Peyer's patch (tissue), 4 donors: ENCODE measurements around the gene COX6B2. TPM values are rescaled to one million over a fixed set of nuclear protein-coding genes. Genes with fewer than 3 reads are reported as not detected.

Source experiments
- DNase-seq, 3 donors: peaks; one replicate each; pipeline ENCODE4 v3.0.0-alpha.2; 2017 to 2019
- H3K27ac ChIP-seq, 4 donors: fragments of 200-600 bp; sonication (generic); one replicate each; pipeline ENCODE4 v1.5.1; 2016 to 2019
- H3K27me3 ChIP-seq, 2 donors: fragments of 200-600 bp; sonication (generic); one replicate each; pipeline ENCODE4 v1.5.1; 2019
- H3K36me3 ChIP-seq, 3 donors: fragments of 200-600 bp; sonication (generic); one replicate each; pipeline ENCODE4 v1.5.1; 2016 to 2019
- H3K4me1 ChIP-seq, 4 donors: fragments of 200-600 bp; sonication (generic); one replicate each; pipeline ENCODE4 v1.5.1; 2016 to 2019
- H3K4me3 ChIP-seq, 4 donors: fragments of 200-600 bp; sonication (generic); 1 replicate in 3 of 4; 2 replicates in 1 of 4; pipeline ENCODE4 v1.5.1; 2016 to 2019; ENCODE audit warnings: mild to moderate bottlenecking in 1 of 4
- H3K9me3 ChIP-seq, 4 donors: fragments of 200-600 bp; sonication (generic); one replicate each; pipeline ENCODE4 v1.5.1; 2016 to 2019; ENCODE audit warnings: mild to moderate bottlenecking in 1 of 4
- CTCF ChIP-seq, 6 experiments: fragments of 450-650 bp in 4 of 6; fragments of 200-600 bp in 2 of 6; sonication (generic) in 1 of 6; IDR thresholded peaks; one replicate each; pipeline ENCODE4 v1.5.1; 2017 to 2019; ENCODE audit warnings: antibody characterized with exemption in 6 of 6, mild to moderate bottlenecking in 3 of 6, moderate library complexity in 1 of 6
- POLR2A ChIP-seq, 2 donors: fragments of 450-650 bp; IDR thresholded peaks; one replicate each; pipeline ENCODE4 v1.5.1; 2017; ENCODE audit warnings: antibody characterized with exemption in 2 of 2, mild to moderate bottlenecking in 2 of 2, moderate library complexity in 2 of 2
- total RNA-seq, 4 donors: library from RNA; depleted of rRNA; stranded (reverse); fragments of >200 nt; gene quantifications; one replicate each; pipeline ENCODE4 v1.1.0, GENCODE V29; 2016

COX6B2 gene
- total RNA-seq, 4 donors from 2014 or later, result not detected

DNA sequence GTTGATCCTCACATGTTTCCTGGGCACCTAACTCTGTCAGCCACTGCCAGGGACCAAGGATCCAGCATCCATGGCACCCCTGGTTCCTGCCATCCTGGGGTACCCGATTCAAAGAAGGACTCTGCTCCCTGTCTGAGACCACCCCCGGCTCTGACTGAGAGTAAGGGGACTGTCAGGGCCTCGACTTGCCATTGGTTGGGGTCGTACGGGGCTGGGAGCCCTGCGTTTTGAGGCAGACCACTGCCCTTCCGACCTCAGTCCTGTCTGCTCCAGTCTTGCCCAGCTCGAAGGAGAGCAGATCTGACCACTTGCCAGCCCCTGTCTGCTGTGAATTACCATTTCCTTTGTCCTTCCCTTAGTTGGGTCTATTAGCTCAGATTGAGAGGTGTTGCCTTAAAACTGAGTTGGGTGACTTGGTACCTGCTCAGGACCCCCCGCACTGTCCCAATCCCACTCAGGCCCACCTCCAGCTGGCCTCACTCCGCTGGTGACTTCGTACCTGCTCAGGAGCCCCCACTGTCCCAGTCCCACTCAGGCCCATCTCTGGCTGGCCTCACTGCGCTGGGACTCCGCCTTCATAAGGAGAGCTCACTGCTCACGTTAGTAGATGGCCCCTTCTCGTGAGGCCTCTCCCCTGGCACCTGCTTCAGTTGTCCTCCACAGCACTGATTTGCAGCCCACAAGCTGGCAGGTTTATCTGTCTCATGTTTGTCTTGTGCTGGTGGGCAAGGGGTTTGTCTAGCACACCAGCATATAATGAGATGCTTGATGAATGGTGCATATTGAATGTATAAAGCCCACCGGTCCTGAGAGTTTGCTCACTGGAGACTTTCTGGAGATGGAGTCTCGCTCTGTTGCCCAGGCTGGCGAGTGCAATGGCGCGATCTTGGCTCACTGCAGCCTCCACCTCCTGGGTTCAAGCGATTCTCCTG is 35.1 kb upstream of the COX6B2 start:
- Histone ChIP-seq H3K9me3 (no peaks in the 10 kb centered on the region), H3K27ac (no peak overlapping the region), H3K27me3 (no peaks in the 10 kb centered on the region), H3K36me3 (peaks cover 0 to 40% (median 0%) of the 10 kb centered on the region in 3 donors), H3K4me1 (peaks cover 8 to 37% (median 26%) of the 10 kb centered on the region in 4 donors), H3K4me3 (no peak overlapping the region)
- no peak for DNase-seq
- no peak for TF ChIP-seq CTCF (IDR thresholded peaks at IDR 0.05)
- TF ChIP-seq POLR2A (IDR thresholded peaks at IDR 0.05), result no peak

DNA sequence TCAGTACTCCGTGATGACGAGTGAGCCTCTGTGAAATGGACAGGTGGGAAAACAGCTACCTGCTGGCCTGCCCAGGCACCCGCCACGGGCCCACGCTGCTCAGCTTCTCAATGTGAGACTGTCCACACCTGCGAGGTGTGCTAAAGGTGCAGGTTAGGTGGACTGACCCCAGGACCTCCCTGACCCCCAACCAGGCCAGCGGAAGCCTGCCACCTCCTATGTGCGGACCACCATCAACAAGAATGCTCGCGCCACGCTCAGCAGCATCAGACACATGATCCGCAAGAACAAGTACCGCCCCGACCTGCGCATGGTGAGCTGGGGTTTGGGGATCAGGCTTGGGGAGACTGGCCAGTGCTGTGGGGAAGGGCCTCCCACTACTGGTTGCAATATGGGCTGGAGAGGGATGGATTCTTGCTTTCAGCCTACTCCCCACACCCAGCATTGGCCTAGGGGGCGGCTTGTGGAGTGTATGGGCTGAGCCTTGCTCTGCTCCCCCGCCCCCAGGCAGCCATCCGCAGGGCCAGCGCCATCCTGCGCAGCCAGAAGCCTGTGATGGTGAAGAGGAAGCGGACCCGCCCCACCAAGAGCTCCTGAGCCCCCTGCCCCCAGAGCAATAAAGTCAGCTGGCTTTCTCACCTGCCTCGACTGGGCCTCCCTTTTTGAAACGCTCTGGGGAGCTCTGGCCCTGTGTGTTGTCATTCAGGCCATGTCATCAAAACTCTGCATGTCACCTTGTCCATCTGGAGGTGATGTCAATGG is 33.4 kb upstream of the COX6B2 start:
- Histone ChIP-seq H3K36me3 (peaks cover 0 to 40% (median 0%) of the 10 kb centered on the region in 3 donors), H3K4me3 (peak overlapping the region in 3 of 4 donors; percentile 66 to 84 (median 78)), H3K27ac (peak overlapping the region in 1 of 4 donors; percentile 1), H3K4me1 (peaks cover 8 to 48% (median 29%) of the 10 kb centered on the region in 4 donors), H3K9me3 (no peaks in the 10 kb centered on the region), H3K27me3 (no peaks in the 10 kb centered on the region)
- TF ChIP-seq CTCF (IDR thresholded peaks at IDR 0.05), result no peak
- TF ChIP-seq POLR2A (IDR thresholded peaks at IDR 0.05), result no peak
- DNase-seq, result no peak

DNA sequence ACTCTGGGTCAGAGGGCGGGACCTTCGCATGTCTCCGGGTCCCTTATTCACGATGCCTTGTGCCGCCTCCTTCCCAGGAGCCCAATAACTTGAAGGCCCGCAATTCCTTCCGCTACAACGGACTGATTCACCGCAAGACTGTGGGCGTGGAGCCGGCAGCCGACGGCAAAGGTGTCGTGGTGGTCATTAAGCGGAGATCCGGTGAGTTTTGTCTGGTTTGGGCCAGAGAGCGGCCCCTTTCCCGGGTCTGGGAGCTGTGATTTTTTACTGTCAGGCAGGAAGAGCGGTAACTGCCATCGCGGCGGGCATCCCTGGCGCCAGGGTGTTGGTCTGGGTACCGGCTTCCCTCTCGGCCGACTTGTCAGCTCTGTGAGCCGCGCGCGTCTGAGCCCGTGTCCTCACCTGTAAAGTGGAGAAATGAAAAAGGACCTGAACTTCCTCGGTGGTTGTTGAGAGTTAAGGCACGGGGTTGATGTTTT is 32.0 kb upstream of the COX6B2 start:
- H3K4me1 ChIP-seq, result peaks cover 8 to 54% (median 29%) of the 10 kb centered on the region in 4 donors

GRCh38 chr19:55385724-55386492 is 31.4 kb upstream of the COX6B2 start, which contains the start of gene RPL28:
Gene RPL28, plus strand, starts transcription at chr19:55385932. Its CDS starts 426 bp downstream, at chr19:55386358.
- no peaks in the 10 kb centered on the region for H3K9me3 ChIP-seq
- peaks cover 8 to 54% (median 29%) of the 10 kb centered on the region in 4 donors for H3K4me1 ChIP-seq
- peaks cover 0 to 40% (median 0%) of the 10 kb centered on the region in 3 donors for H3K36me3 ChIP-seq
- H3K4me3 ChIP-seq, result peak within 1 kb of the TSS; percentile 66 to 86 (median 81)
- H3K27ac ChIP-seq, result peak within 1 kb of the TSS; percentile 85 to 96 (median 91)
- peak; percentile 97 to 99 (median 99) for DNase-seq
- H3K27me3 ChIP-seq, result no peaks in the 10 kb centered on the region
- TF ChIP-seq POLR2A (IDR thresholded peaks at IDR 0.05), result peak; percentile 99
- no peak for TF ChIP-seq CTCF (IDR thresholded peaks at IDR 0.05)

More for the DNA sequence above, 32.0 kb upstream of the COX6B2 start:
- H3K9me3 ChIP-seq, result no peaks in the 10 kb centered on the region
- H3K27ac ChIP-seq, result peak overlapping the region; percentile 85 to 96 (median 91)
- peak overlapping the region; percentile 66 to 86 (median 81) for H3K4me3 ChIP-seq
- H3K36me3 ChIP-seq, result peaks cover 0 to 40% (median 0%) of the 10 kb centered on the region in 3 donors
- TF ChIP-seq CTCF (IDR thresholded peaks at IDR 0.05) (no peak), POLR2A (IDR thresholded peaks at IDR 0.05) (no peak)
- H3K27me3 ChIP-seq, result no peaks in the 10 kb centered on the region
- peak in 1 of 3 donors; percentile 36 for DNase-seq
